Activated CD4-positive, alpha-beta T cell treated with anti-CD3 and anti-CD28 coated beads, Interleukin-2, amount 10 ng/mL, durations not matched to agents 24 days and 14 days (primary cell): ENCODE results near the gene ZDHHC11. TPM values are rescaled to one million over a fixed set of nuclear protein-coding genes. Genes with fewer than 3 reads are reported as not detected.

Source experiments
- DNase-seq: peaks from one replicate; pipeline ENCODE4 v3.0.0; 2022
- H3K27ac Mint-ChIP-seq: one replicate; pipeline ENCODE4 v1.8.0; 2022; ENCODE audit warnings: mild to moderate bottlenecking, mixed read lengths
- H3K27me3 Mint-ChIP-seq: one replicate; pipeline ENCODE4 v1.8.0; 2022; ENCODE audit warnings: mixed read lengths
- H3K36me3 Mint-ChIP-seq: one replicate; pipeline ENCODE4 v1.8.0; 2022; ENCODE audit warnings: low read depth, mild to moderate bottlenecking, mixed read lengths
- H3K4me1 Mint-ChIP-seq: one replicate; pipeline ENCODE4 v1.8.0; 2021; ENCODE audit warnings: mixed read lengths
- H3K4me3 Mint-ChIP-seq: one replicate; pipeline ENCODE4 v1.8.0; 2022; ENCODE audit warnings: mild to moderate bottlenecking, moderate library complexity, mixed read lengths
- H3K9me3 Mint-ChIP-seq: one replicate; pipeline ENCODE4 v1.8.0; 2021; ENCODE audit warnings: mixed read lengths
- intact Hi-C: fragments of 100-400 bp; cut with micrococcal nuclease; formaldehyde crosslinking; loops from one replicate; pipeline ENCODE4 v1.15.1; 2023
- total RNA-seq: library from RNA; stranded (reverse); gene quantifications from 2 replicates; pipeline ENCODE4 v1.2.3, GENCODE V29; 2022

Gene ZDHHC11
- total RNA-seq, 1 donor from 2014 or later = 14.3 TPM

- H3K9me3 Mint-ChIP-seq = no peaks in the 10 kb centered on the region
- intact Hi-C loops = no loop called here
- no peaks in the 10 kb centered on the region for H3K4me1 Mint-ChIP-seq
- DNase-seq = no peak
- no peak overlapping the region for H3K4me3 Mint-ChIP-seq
- H3K27me3 Mint-ChIP-seq = no peaks in the 10 kb centered on the region
- peaks cover 64% of the 10 kb centered on the region for H3K36me3 Mint-ChIP-seq
- H3K27ac Mint-ChIP-seq = no peak overlapping the region
Observed at GRCh38 chr5:871596-872298, 21.0 kb upstream of the ZDHHC11 start.

GRCh38 chr5:870956-871355, 20.2 kb upstream of the ZDHHC11 start:
- intact Hi-C loops = no loop called here
- Mint-ChIP-seq H3K4me3 (no peak overlapping the region), H3K9me3 (no peaks in the 10 kb centered on the region), H3K27ac (no peak overlapping the region), H3K36me3 (peaks cover 66% of the 10 kb centered on the region), H3K4me1 (no peaks in the 10 kb centered on the region), H3K27me3 (no peaks in the 10 kb centered on the region)
- DNase-seq = no peak

- no peak for DNase-seq
- no peaks in the 10 kb centered on the region for H3K9me3 Mint-ChIP-seq
- H3K36me3 Mint-ChIP-seq = peaks cover 58% of the 10 kb centered on the region
- no peak overlapping the region for H3K27ac Mint-ChIP-seq
- intact Hi-C loops = no loop called here
- H3K4me1 Mint-ChIP-seq = no peaks in the 10 kb centered on the region
- no peak overlapping the region for H3K4me3 Mint-ChIP-seq
- no peaks in the 10 kb centered on the region for H3K27me3 Mint-ChIP-seq
Observed at GRCh38 chr5:868428-869135, 17.8 kb upstream of the ZDHHC11 start.

GRCh38 chr5:867300-867870, 16.6 kb upstream of the ZDHHC11 start:
- H3K4me3 Mint-ChIP-seq = no peak overlapping the region
- no peaks in the 10 kb centered on the region for H3K27me3 Mint-ChIP-seq
- H3K27ac Mint-ChIP-seq = no peak overlapping the region
- peaks cover 54% of the 10 kb centered on the region for H3K36me3 Mint-ChIP-seq
- no peak for DNase-seq
- H3K9me3 Mint-ChIP-seq = no peaks in the 10 kb centered on the region
- H3K4me1 Mint-ChIP-seq = no peaks in the 10 kb centered on the region
- intact Hi-C loops = no loop called here

- no peak overlapping the region for H3K4me3 Mint-ChIP-seq
- intact Hi-C loops = no loop called here
- DNase-seq = no peak
- no peak overlapping the region for H3K27ac Mint-ChIP-seq
- H3K36me3 Mint-ChIP-seq = peaks cover 47% of the 10 kb centered on the region
- no peaks in the 10 kb centered on the region for H3K9me3 Mint-ChIP-seq
- H3K4me1 Mint-ChIP-seq = no peaks in the 10 kb centered on the region
- no peaks in the 10 kb centered on the region for H3K27me3 Mint-ChIP-seq
Observed at GRCh38 chr5:865771-866170, 15.0 kb upstream of the ZDHHC11 start.

GRCh38 chr5:865168-865521, 14.4 kb upstream of the ZDHHC11 start:
- no peak overlapping the region for H3K4me3 Mint-ChIP-seq
- intact Hi-C loops = no loop called here
- DNase-seq = no peak
- no peaks in the 10 kb centered on the region for H3K27me3 Mint-ChIP-seq
- H3K9me3 Mint-ChIP-seq = no peaks in the 10 kb centered on the region
- H3K36me3 Mint-ChIP-seq = peaks cover 43% of the 10 kb centered on the region
- no peak overlapping the region for H3K27ac Mint-ChIP-seq
- no peaks in the 10 kb centered on the region for H3K4me1 Mint-ChIP-seq

GRCh38 chr5:864492-865167, 13.8 kb upstream of the ZDHHC11 start:
- Mint-ChIP-seq H3K4me3 (no peak overlapping the region), H3K36me3 (peaks cover 38% of the 10 kb centered on the region), H3K27me3 (no peaks in the 10 kb centered on the region), H3K9me3 (no peaks in the 10 kb centered on the region), H3K4me1 (no peaks in the 10 kb centered on the region), H3K27ac (no peak overlapping the region)
- intact Hi-C loops = no loop called here
- DNase-seq = no peak

GRCh38 chr5:863244-863805, 12.5 kb upstream of the ZDHHC11 start:
- no peaks in the 10 kb centered on the region for H3K4me1 Mint-ChIP-seq
- no peak overlapping the region for H3K27ac Mint-ChIP-seq
- intact Hi-C loops = no loop called here
- no peaks in the 10 kb centered on the region for H3K27me3 Mint-ChIP-seq
- no peaks in the 10 kb centered on the region for H3K9me3 Mint-ChIP-seq
- DNase-seq = no peak
- H3K4me3 Mint-ChIP-seq = no peak overlapping the region
- H3K36me3 Mint-ChIP-seq = peaks cover 27% of the 10 kb centered on the region

- intact Hi-C loops = no loop called here
- H3K9me3 Mint-ChIP-seq = no peaks in the 10 kb centered on the region
- H3K27ac Mint-ChIP-seq = no peak overlapping the region
- no peak for DNase-seq
- no peaks in the 10 kb centered on the region for H3K4me1 Mint-ChIP-seq
- H3K4me3 Mint-ChIP-seq = no peak overlapping the region
- peaks cover 21% of the 10 kb centered on the region for H3K36me3 Mint-ChIP-seq
- H3K27me3 Mint-ChIP-seq = no peaks in the 10 kb centered on the region
Observed at GRCh38 chr5:862367-863243, 11.8 kb upstream of the ZDHHC11 start.

GRCh38 chr5:861442-862366, 10.9 kb upstream of the ZDHHC11 start:
- H3K36me3 Mint-ChIP-seq = peaks cover 19% of the 10 kb centered on the region

GRCh38 chr5:860506-861150, 9.8 kb upstream of the ZDHHC11 start:
- H3K4me3 Mint-ChIP-seq = no peak overlapping the region
- H3K27ac Mint-ChIP-seq = no peak overlapping the region
- intact Hi-C loops = no loop called here
- no peaks in the 10 kb centered on the region for H3K9me3 Mint-ChIP-seq
- peaks cover 13% of the 10 kb centered on the region for H3K36me3 Mint-ChIP-seq
- no peaks in the 10 kb centered on the region for H3K4me1 Mint-ChIP-seq
- no peaks in the 10 kb centered on the region for H3K27me3 Mint-ChIP-seq
- DNase-seq = no peak

More at GRCh38 chr5:861442-862366, 10.9 kb upstream of the ZDHHC11 start:
- DNase-seq = no peak
- no peaks in the 10 kb centered on the region for H3K27me3 Mint-ChIP-seq
- no peak overlapping the region for H3K4me3 Mint-ChIP-seq
- H3K27ac Mint-ChIP-seq = no peak overlapping the region
- H3K4me1 Mint-ChIP-seq = no peaks in the 10 kb centered on the region
- intact Hi-C loops = no loop called here
- H3K9me3 Mint-ChIP-seq = no peaks in the 10 kb centered on the region

GRCh38 chr5:859798-860296, 9.1 kb upstream of the ZDHHC11 start:
- no peak for DNase-seq
- Mint-ChIP-seq H3K27ac (no peak overlapping the region), H3K9me3 (no peaks in the 10 kb centered on the region), H3K27me3 (no peaks in the 10 kb centered on the region), H3K4me3 (no peak overlapping the region), H3K36me3 (peaks cover 10% of the 10 kb centered on the region), H3K4me1 (no peaks in the 10 kb centered on the region)
- intact Hi-C loops = no loop called here
